Measurements from ENCODE around the gene TANGO2.

DNA sequence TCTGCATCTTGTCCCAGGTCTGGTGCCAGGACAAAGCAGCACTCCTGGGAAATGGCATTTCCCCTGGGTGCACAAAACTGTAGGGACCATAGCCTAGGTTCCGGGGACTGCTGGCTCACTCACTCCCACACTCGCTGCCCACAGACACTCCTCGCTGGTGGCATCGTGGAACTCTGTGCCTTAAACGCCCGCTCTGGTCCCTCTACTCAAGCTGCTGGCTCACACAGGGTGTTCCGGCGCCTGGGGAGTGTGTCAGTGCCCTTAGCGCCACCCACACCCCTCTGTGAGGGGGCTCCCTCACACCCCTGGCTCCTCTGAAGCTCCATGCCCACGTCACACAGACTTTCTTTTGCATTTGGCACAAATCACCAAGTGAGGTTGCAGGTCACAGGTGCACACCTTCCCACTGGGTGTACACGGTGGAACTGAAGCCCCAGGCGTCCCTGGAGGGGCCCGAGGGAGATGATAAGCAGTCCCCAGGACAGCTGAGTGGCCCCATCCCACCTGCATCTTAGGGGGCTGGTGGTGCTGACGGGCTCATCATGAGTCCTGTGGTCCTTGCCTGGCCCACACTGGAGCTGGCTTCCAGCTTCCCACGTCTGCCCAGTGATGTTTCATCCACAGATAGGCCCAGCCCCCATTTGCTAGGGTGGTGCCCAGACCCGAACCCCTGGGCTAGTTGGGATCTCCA lies 35.9 kb downstream of the TANGO2 start:
- TF ChIP-seq, protein P1, sequence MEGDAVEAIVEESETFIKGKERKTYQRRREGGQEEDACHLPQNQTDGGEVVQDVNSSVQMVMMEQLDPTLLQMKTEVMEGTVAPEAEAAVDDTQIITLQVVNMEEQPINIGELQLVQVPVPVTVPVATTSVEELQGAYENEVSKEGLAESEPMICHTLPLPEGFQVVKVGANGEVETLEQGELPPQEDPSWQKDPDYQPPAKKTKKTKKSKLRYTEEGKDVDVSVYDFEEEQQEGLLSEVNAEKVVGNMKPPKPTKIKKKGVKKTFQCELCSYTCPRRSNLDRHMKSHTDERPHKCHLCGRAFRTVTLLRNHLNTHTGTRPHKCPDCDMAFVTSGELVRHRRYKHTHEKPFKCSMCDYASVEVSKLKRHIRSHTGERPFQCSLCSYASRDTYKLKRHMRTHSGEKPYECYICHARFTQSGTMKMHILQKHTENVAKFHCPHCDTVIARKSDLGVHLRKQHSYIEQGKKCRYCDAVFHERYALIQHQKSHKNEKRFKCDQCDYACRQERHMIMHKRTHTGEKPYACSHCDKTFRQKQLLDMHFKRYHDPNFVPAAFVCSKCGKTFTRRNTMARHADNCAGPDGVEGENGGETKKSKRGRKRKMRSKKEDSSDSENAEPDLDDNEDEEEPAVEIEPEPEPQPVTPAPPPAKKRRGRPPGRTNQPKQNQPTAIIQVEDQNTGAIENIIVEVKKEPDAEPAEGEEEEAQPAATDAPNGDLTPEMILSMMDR (conservative IDR thresholded peaks at IDR 0.05), result no peak
- no peak for TF ChIP-seq ZFX (IDR thresholded peaks at IDR 0.05)

Measured in C4-2B (cell line).